ENCODE data around the gene ASIC3. TPM values are rescaled to one million over a fixed set of nuclear protein-coding genes. Genes with fewer than 3 reads are reported as not detected.

Gene ASIC3
- 6.0 to 10.8 TPM (median 9.5 TPM) in 5 replicates for total RNA-seq (2022; extraction: Qiagen RNA extraction)

GRCh38 chr7:151047976-151048815, at the start of gene ASIC3:
ASIC3 (plus strand) TSS chr7:151048531; CDS start chr7:151048886, 355 bp downstream.

GRCh38 chr7:151024435-151025056, 23.8 kb upstream of the ASIC3 start, which contains the start of gene ATG9B:
ATG9B (minus strand) TSS chr7:151024494; CDS start chr7:151024423, 71 bp downstream.

GRCh38 chr7:151028131-151028947, 20.0 kb upstream of the ASIC3 start, which contains the start of gene ABCB8:
ABCB8 (plus strand) TSS chr7:151028450; CDS start chr7:151028516, 66 bp downstream.

GRCh38 chr7:151057506-151057988, 9.2 kb downstream of the ASIC3 start, which contains the start of gene CDK5:
CDK5 (minus strand) TSS chr7:151057897; CDS start chr7:151057848, 49 bp downstream.

GRCh38 chr7:151059367-151060112, 11.2 kb downstream of the ASIC3 start, which contains the start of gene SLC4A2:
SLC4A2 (plus strand) TSS chr7:151059589; CDS start chr7:151061988, 2,399 bp downstream.

GRCh38 chr7:151080522-151081169, 32.3 kb downstream of the ASIC3 start, which contains the start of gene FASTK:
FASTK (minus strand) TSS chr7:151080809; CDS start chr7:151080766, 43 bp downstream.

GRCh38 chr7:151083071-151083823, 34.9 kb downstream of the ASIC3 start, which contains the start of gene TMUB1:
TMUB1 (minus strand) TSS chr7:151083493; CDS start chr7:151082563, 930 bp downstream.

GRCh38 chr7:151085691-151086620, 37.6 kb downstream of the ASIC3 start, which contains the start of gene AGAP3:
AGAP3 (plus strand) TSS chr7:151086475; CDS start chr7:151086742, 267 bp downstream.

Other genes with a start within 250 kb of the ASIC3 start
- 0.10 to 0.17 TPM (median 0.13 TPM) in 3 of 5 replicates, not detected in the others for gene TMEM176B, start 248.2 kb upstream of the ASIC3 start, total RNA-seq (2022; extraction: Qiagen RNA extraction)
- gene TMEM176A, start 247.8 kb upstream of the ASIC3 start, total RNA-seq (2022; extraction: Qiagen RNA extraction): not detected in 5 replicates
- 0.06 to 0.10 TPM in 2 of 5 replicates, not detected in the others for gene AOC1, start 196.0 kb upstream of the ASIC3 start, total RNA-seq (2022; extraction: Qiagen RNA extraction)
- gene KCNH2, start 70.2 kb upstream of the ASIC3 start, total RNA-seq (2022; extraction: Qiagen RNA extraction): 2.9 to 3.6 TPM (median 3.3 TPM) in 5 replicates
- gene NOS3, start 57.5 kb upstream of the ASIC3 start, total RNA-seq (2022; extraction: Qiagen RNA extraction): 0.33 to 0.51 TPM (median 0.38 TPM) in 5 replicates
- 0.34 to 1.1 TPM (median 0.70 TPM) in 5 replicates for gene ATG9B, start 24.0 kb upstream of the ASIC3 start, total RNA-seq (2022; extraction: Qiagen RNA extraction)
- gene ABCB8, start 20.1 kb upstream of the ASIC3 start, total RNA-seq (2022; extraction: Qiagen RNA extraction): 40.2 to 49.4 TPM (median 46.1 TPM) in 5 replicates
- gene CDK5, start 9.4 kb downstream of the ASIC3 start, total RNA-seq (2022; extraction: Qiagen RNA extraction): 29.7 to 32.8 TPM (median 32.5 TPM) in 5 replicates
- gene SLC4A2, start 11.1 kb downstream of the ASIC3 start, total RNA-seq (2022; extraction: Qiagen RNA extraction): 201 to 272 TPM (median 246 TPM) in 5 replicates
- 58.8 to 75.1 TPM (median 73.7 TPM) in 5 replicates for gene FASTK, start 32.3 kb downstream of the ASIC3 start, total RNA-seq (2022; extraction: Qiagen RNA extraction)
- 37.6 to 56.1 TPM (median 55.7 TPM) in 5 replicates for gene TMUB1, start 35.0 kb downstream of the ASIC3 start, total RNA-seq (2022; extraction: Qiagen RNA extraction)
- gene AGAP3, start 37.9 kb downstream of the ASIC3 start, total RNA-seq (2022; extraction: Qiagen RNA extraction): 52.0 to 61.2 TPM (median 56.3 TPM) in 5 replicates
- gene GBX1, start 119.2 kb downstream of the ASIC3 start, total RNA-seq (2022; extraction: Qiagen RNA extraction): 0.10 to 0.17 TPM in 2 of 5 replicates, not detected in the others
- gene ASB10, start 138.7 kb downstream of the ASIC3 start, total RNA-seq (2022; extraction: Qiagen RNA extraction): not detected in 5 replicates
- gene H2BK1, start 162.0 kb downstream of the ASIC3 start, total RNA-seq (2022; extraction: Qiagen RNA extraction): not detected in 5 replicates
- 59.6 to 71.5 TPM (median 61.7 TPM) in 5 replicates for gene ABCF2, start 178.7 kb downstream of the ASIC3 start, total RNA-seq (2022; extraction: Qiagen RNA extraction)
- gene CHPF2, start 184.0 kb downstream of the ASIC3 start, total RNA-seq (2022; extraction: Qiagen RNA extraction): 41.0 to 46.4 TPM (median 43.4 TPM) in 5 replicates
- 8.3 to 9.9 TPM (median 9.7 TPM) in 5 replicates for gene SMARCD3, start 200.2 kb downstream of the ASIC3 start, total RNA-seq (2022; extraction: Qiagen RNA extraction)